SW 1271 (cell line): ENCODE results near the gene ANKS1B.

Source experiments
- DNase-seq, 2 experiments: peaks; one replicate each; lab custom pipeline; 2025; lab: John Stamatoyannopoulos, UW

The ANKS1B gene

GRCh38 chr12:98939926-98940325 is 1044.8 kb downstream of the ANKS1B start:
- no peak for DNase-seq

GRCh38 chr12:98939350-98939749 is 1045.4 kb downstream of the ANKS1B start:
- DNase-seq = peak in 1 of 2 experiments; percentile 35

- no peak for DNase-seq
Measured at GRCh38 chr12:98935847-98936246, 1048.9 kb downstream of the ANKS1B start.

- no peak for DNase-seq
Measured at GRCh38 chr12:98922871-98923270, 1061.9 kb downstream of the ANKS1B start.

- DNase-seq = no peak
Measured at GRCh38 chr12:98918176-98918863, 1066.4 kb downstream of the ANKS1B start.

- no peak for DNase-seq
Measured at GRCh38 chr12:98916106-98916505, 1068.6 kb downstream of the ANKS1B start.

GRCh38 chr12:98912401-98912974 is 1072.2 kb downstream of the ANKS1B start:
- DNase-seq = no peak

- DNase-seq = no peak
Measured at GRCh38 chr12:98911396-98911795, 1073.3 kb downstream of the ANKS1B start.

GRCh38 chr12:98909746-98910145 is 1075.0 kb downstream of the ANKS1B start:
- no peak for DNase-seq

- no peak for DNase-seq
Measured at GRCh38 chr12:98908866-98909265, 1075.9 kb downstream of the ANKS1B start.

- no peak for DNase-seq
Measured at GRCh38 chr12:98903875-98904274, 1080.9 kb downstream of the ANKS1B start.

GRCh38 chr12:98901189-98901588 is 1083.5 kb downstream of the ANKS1B start:
- DNase-seq = no peak

GRCh38 chr12:98896938-98897337 is 1087.8 kb downstream of the ANKS1B start:
- DNase-seq = no peak

- DNase-seq = no peak
Measured at GRCh38 chr12:98895086-98895651, 1089.6 kb downstream of the ANKS1B start.

- DNase-seq = no peak
Measured at GRCh38 chr12:98894412-98895085, 1090.2 kb downstream of the ANKS1B start.

GRCh38 chr12:98893675-98894411 is 1090.9 kb downstream of the ANKS1B start:
- no peak for DNase-seq

GRCh38 chr12:98893126-98893674 is 1091.5 kb downstream of the ANKS1B start:
- no peak for DNase-seq

- no peak for DNase-seq
Measured at GRCh38 chr12:98885778-98886177, 1099.0 kb downstream of the ANKS1B start.

GRCh38 chr12:98883231-98883630 is 1101.5 kb downstream of the ANKS1B start:
- DNase-seq = no peak

GRCh38 chr12:98882526-98882925 is 1102.2 kb downstream of the ANKS1B start:
- no peak for DNase-seq

GRCh38 chr12:98873776-98874175 is 1111.0 kb downstream of the ANKS1B start:
- no peak for DNase-seq

- no peak for DNase-seq
Measured at GRCh38 chr12:98870504-98870903, 1114.2 kb downstream of the ANKS1B start.
